Measurements from ENCODE around the gene ALK.

The ALK gene

GRCh38 chr2:29821591-29821990 lies 99.8 kb downstream of the ALK start:
- no peak overlapping the region for H3K4me3 ChIP-seq (ENCODE audit: control insufficient read depth, low read depth, low read length)
- TF ChIP-seq, protein P1, sequence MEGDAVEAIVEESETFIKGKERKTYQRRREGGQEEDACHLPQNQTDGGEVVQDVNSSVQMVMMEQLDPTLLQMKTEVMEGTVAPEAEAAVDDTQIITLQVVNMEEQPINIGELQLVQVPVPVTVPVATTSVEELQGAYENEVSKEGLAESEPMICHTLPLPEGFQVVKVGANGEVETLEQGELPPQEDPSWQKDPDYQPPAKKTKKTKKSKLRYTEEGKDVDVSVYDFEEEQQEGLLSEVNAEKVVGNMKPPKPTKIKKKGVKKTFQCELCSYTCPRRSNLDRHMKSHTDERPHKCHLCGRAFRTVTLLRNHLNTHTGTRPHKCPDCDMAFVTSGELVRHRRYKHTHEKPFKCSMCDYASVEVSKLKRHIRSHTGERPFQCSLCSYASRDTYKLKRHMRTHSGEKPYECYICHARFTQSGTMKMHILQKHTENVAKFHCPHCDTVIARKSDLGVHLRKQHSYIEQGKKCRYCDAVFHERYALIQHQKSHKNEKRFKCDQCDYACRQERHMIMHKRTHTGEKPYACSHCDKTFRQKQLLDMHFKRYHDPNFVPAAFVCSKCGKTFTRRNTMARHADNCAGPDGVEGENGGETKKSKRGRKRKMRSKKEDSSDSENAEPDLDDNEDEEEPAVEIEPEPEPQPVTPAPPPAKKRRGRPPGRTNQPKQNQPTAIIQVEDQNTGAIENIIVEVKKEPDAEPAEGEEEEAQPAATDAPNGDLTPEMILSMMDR (IDR thresholded peaks at IDR 0.05; ENCODE audit: control insufficient read depth, insufficient read depth, low read depth, low read length, missing control alignments): no peak
- no peak for DNase-seq (ENCODE audit: low read depth)

GRCh38 chr2:29819570-29819969 lies 101.8 kb downstream of the ALK start:
- H3K4me3 ChIP-seq (ENCODE audit: control insufficient read depth, low read depth, low read length): no peak overlapping the region
- DNase-seq (ENCODE audit: low read depth): no peak
- TF ChIP-seq, protein P1 (IDR thresholded peaks at IDR 0.05; ENCODE audit: control insufficient read depth, insufficient read depth, low read depth, low read length, missing control alignments): no peak

- no peak for DNase-seq (ENCODE audit: low read depth)
- H3K4me3 ChIP-seq (ENCODE audit: control insufficient read depth, low read depth, low read length): no peak overlapping the region
- TF ChIP-seq, protein P1 (IDR thresholded peaks at IDR 0.05; ENCODE audit: control insufficient read depth, insufficient read depth, low read depth, low read length, missing control alignments): no peak
Observed at GRCh38 chr2:29817801-29818680, 103.3 kb downstream of the ALK start.

DNA sequence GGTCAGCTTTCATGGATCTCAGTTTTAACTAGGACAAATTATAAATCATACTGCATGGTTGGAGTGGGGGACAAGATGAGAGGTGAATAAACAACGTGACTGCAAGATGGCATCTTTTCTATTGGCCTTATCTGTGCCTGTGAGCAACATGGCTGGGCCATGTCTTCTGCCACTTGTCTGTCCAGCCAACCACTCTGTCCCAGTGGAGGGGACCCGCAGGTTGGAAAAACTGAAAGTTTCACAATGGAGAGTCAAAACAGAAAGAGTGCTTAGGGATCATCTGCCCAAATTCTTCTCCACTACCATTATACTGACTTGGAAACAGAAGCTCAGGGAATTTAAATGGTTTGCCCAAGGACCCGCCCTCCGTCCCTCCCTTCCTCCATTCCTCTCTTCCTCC lies 104.1 kb downstream of the ALK start:
- DNase-seq (ENCODE audit: low read depth): no peak
- TF ChIP-seq, protein P1 (IDR thresholded peaks at IDR 0.05; ENCODE audit: control insufficient read depth, insufficient read depth, low read depth, low read length, missing control alignments): no peak
- no peak overlapping the region for H3K4me3 ChIP-seq (ENCODE audit: control insufficient read depth, low read depth, low read length)

- no peak for DNase-seq (ENCODE audit: low read depth)
- TF ChIP-seq, protein P1 (IDR thresholded peaks at IDR 0.05; ENCODE audit: control insufficient read depth, insufficient read depth, low read depth, low read length, missing control alignments): no peak
Observed at GRCh38 chr2:29816651-29817050, 104.7 kb downstream of the ALK start.

GRCh38 chr2:29811378-29811777 lies 110.0 kb downstream of the ALK start:
- TF ChIP-seq, protein P1 (IDR thresholded peaks at IDR 0.05; ENCODE audit: control insufficient read depth, insufficient read depth, low read depth, low read length, missing control alignments): no peak
- no peak for DNase-seq (ENCODE audit: low read depth)
- H3K4me3 ChIP-seq (ENCODE audit: control insufficient read depth, low read depth, low read length): no peak overlapping the region

More at GRCh38 chr2:29816651-29817050, 104.7 kb downstream of the ALK start:
- no peak overlapping the region for H3K4me3 ChIP-seq (ENCODE audit: control insufficient read depth, low read depth, low read length)

Measured in AG09309 (cell line).